ENCODE measurements around the gene TRA2A. TPM values are rescaled to one million over a fixed set of nuclear protein-coding genes. Genes with fewer than 3 reads are reported as not detected.
"Not testable (repeated sequence)": the region's sequence is repeated elsewhere in the genome, so short reads cannot be mapped to it uniquely, and the experiment has no call there.

The TRA2A gene
- total RNA-seq, 4 donors from 2014 or later = 31.7 to 199 (median 111) TPM

DNA sequence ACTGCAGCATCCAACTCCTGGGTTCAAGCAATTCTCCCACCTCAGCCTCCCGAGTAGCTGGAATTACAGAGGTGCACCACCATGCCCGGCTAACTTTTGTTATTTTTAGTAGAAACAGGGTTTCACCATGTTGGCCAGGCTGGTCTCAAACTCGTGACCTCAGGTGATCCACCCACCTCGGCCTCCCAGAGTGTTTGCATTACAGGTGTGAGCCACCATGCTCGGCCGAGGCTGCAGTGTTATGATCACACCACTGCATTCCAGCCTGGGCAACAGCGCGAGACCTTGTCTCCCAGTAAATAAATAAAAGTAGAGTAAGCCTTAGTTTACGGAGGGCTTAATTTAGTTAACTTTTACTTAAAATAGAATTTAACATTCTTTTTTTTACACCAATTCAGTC lies 37.8 kb downstream of the TRA2A start:
- no peaks in the 10 kb centered on the region for H3K27me3 ChIP-seq
- H3K9me3 ChIP-seq = no peaks in the 10 kb centered on the region
- DNase-seq = no peak
- in situ Hi-C loops (cut with MboI; ENCODE audit: low pct_ligation_motif_present in 1 of 4, low pct_unique_long_range_greater_than_20kb in 1 of 4, low sequenced_read_pairs in 3 of 4) (no loop called here), intact Hi-C loops (cut with DNase I; ENCODE audit: low total_unique reads) (no loop called here)
- no peak overlapping the region for H3K27ac ChIP-seq
- no peak overlapping the region for H3K4me3 ChIP-seq
- no peaks in the 10 kb centered on the region for H3K36me3 ChIP-seq
- no peak for TF ChIP-seq EP300 (IDR thresholded peaks at IDR 0.05; ENCODE audit: low read depth)
- no peak for TF ChIP-seq CTCF (IDR thresholded peaks at IDR 0.05)
- TF ChIP-seq POLR2AphosphoS5 (IDR thresholded peaks at IDR 0.05) = no peak
- no peak for TF ChIP-seq POLR2A (IDR thresholded peaks at IDR 0.05)
- no peaks in the 10 kb centered on the region for H3K4me1 ChIP-seq
- 87% methylated on average over 9 of the region's 9 CpGs; no CpG with 5 or more reads in 1 of the 2 donors for WGBS, 2 donors (ENCODE audit: low coverage in 1 of 2)

GRCh38 chr7:23491502-23491901 lies 40.3 kb downstream of the TRA2A start:
- in situ Hi-C loops (cut with MboI; ENCODE audit: low pct_ligation_motif_present in 1 of 4, low pct_unique_long_range_greater_than_20kb in 1 of 4, low sequenced_read_pairs in 3 of 4) = no loop called here
- WGBS, 2 donors (ENCODE audit: low coverage in 1 of 2) = 58 to 85% methylated on average over 2 to 3 of the region's 3 CpGs
- H3K27me3 ChIP-seq = no peaks in the 10 kb centered on the region
- H3K9me3 ChIP-seq = no peaks in the 10 kb centered on the region
- H3K4me3 ChIP-seq = no peak overlapping the region
- no peak overlapping the region for H3K27ac ChIP-seq
- no peaks in the 10 kb centered on the region for H3K36me3 ChIP-seq
- intact Hi-C loops (cut with DNase I; ENCODE audit: low total_unique reads) = no loop called here
- no peaks in the 10 kb centered on the region for H3K4me1 ChIP-seq
- TF ChIP-seq POLR2A (IDR thresholded peaks at IDR 0.05) (no peak), POLR2AphosphoS5 (IDR thresholded peaks at IDR 0.05) (no peak), EP300 (IDR thresholded peaks at IDR 0.05; ENCODE audit: low read depth) (no peak), CTCF (IDR thresholded peaks at IDR 0.05) (no peak)
- no peak for DNase-seq

- TF ChIP-seq EP300 (IDR thresholded peaks at IDR 0.05; ENCODE audit: low read depth) (no peak), POLR2AphosphoS5 (IDR thresholded peaks at IDR 0.05) (no peak), CTCF (IDR thresholded peaks at IDR 0.05) (no peak), POLR2A (IDR thresholded peaks at IDR 0.05) (no peak)
- Histone ChIP-seq H3K4me1 (no peaks in the 10 kb centered on the region), H3K27ac (peak overlapping the region; percentile 19 to 53 (median 32)), H3K27me3 (no peaks in the 10 kb centered on the region), H3K9me3 (no peaks in the 10 kb centered on the region), H3K36me3 (no peaks in the 10 kb centered on the region), H3K4me3 (peak overlapping the region; percentile 20 to 52 (median 40))
- intact Hi-C loops (cut with DNase I; ENCODE audit: low total_unique reads) (no loop called here), in situ Hi-C loops (cut with MboI; ENCODE audit: low pct_ligation_motif_present in 1 of 4, low pct_unique_long_range_greater_than_20kb in 1 of 4, low sequenced_read_pairs in 3 of 4) (no loop called here)
- DNase-seq = peak; percentile 38
- 50 to 64% methylated on average over 1 to 51 of the region's 56 CpGs for WGBS, 2 donors (ENCODE audit: low coverage in 1 of 2)
Observed at GRCh38 chr7:23490357-23491135, 41.2 kb downstream of the TRA2A start.

DNA sequence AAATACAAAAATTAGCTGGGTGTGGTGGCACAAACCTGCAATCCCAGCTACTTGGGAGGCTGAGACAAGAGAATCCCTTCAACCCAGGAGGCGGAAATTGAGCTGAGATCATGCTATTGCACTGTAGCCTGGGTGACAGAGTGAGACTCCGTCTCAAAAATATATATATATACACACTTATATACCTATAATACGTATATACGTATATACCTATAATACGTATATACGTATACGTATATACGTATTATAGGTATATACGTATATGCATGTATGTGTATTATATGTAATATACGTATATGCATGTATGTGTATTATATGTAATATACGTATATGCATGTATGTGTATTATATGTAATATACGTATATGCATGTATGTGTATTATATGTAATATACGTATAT lies 43.1 kb downstream of the TRA2A start:
- intact Hi-C loops (cut with DNase I; ENCODE audit: low total_unique reads); H3K27ac ChIP-seq; H3K9me3 ChIP-seq; in situ Hi-C loops (cut with MboI; ENCODE audit: low pct_ligation_motif_present in 1 of 4, low pct_unique_long_range_greater_than_20kb in 1 of 4, low sequenced_read_pairs in 3 of 4); H3K4me1 ChIP-seq; DNase-seq; H3K4me3 ChIP-seq; H3K27me3 ChIP-seq; H3K36me3 ChIP-seq: not testable (repeated sequence)
- whole genome bisulfite sequencing, 2 donors (ENCODE audit: low coverage in 1 of 2) = 94 to 98% methylated on average over 10 to 13 of the region's 13 CpGs

- TF ChIP-seq CTCF (IDR thresholded peaks at IDR 0.05) (no peak), EP300 (IDR thresholded peaks at IDR 0.05; ENCODE audit: low read depth) (no peak), POLR2A (IDR thresholded peaks at IDR 0.05) (no peak), POLR2AphosphoS5 (IDR thresholded peaks at IDR 0.05) (no peak)
- 47 to 58% methylated on average over 4 of the region's 4 CpGs for WGBS, 2 donors (ENCODE audit: low coverage in 1 of 2)
- intact Hi-C loops (cut with DNase I; ENCODE audit: low total_unique reads) (no loop called here), in situ Hi-C loops (cut with MboI; ENCODE audit: low pct_ligation_motif_present in 1 of 4, low pct_unique_long_range_greater_than_20kb in 1 of 4, low sequenced_read_pairs in 3 of 4) (no loop called here)
- no peak overlapping the region for H3K27ac ChIP-seq
- H3K4me3 ChIP-seq = no peak overlapping the region
- H3K36me3 ChIP-seq = no peaks in the 10 kb centered on the region
- H3K9me3 ChIP-seq = no peaks in the 10 kb centered on the region
- DNase-seq = no peak
- H3K4me1 ChIP-seq = no peaks in the 10 kb centered on the region
- H3K27me3 ChIP-seq = peaks cover 16% of the 10 kb centered on the region
Observed at GRCh38 chr7:23487670-23488069, 44.1 kb downstream of the TRA2A start.
